HG02759 (cell line): ENCODE results near the gene RAC2.

Experiments
- ATAC-seq: cut with Tn5 transposase; IDR thresholded peaks from one replicate; pipeline ENCODE4 v1.9.1; 2021; ENCODE audit warnings: mild to moderate bottlenecking, moderate library complexity; ENCODE audit not compliant: unreplicated experiment

RAC2 gene

GRCh38 chr22:37276776-37277175 lies 32.7 kb upstream of the RAC2 start:
- no peak for ATAC-seq

- no peak for ATAC-seq
Measured at GRCh38 chr22:37275622-37276021, 31.6 kb upstream of the RAC2 start.

GRCh38 chr22:37275134-37275533 lies 31.1 kb upstream of the RAC2 start:
- no peak for ATAC-seq

GRCh38 chr22:37274380-37274862 lies 30.4 kb upstream of the RAC2 start:
- ATAC-seq: no peak

DNA sequence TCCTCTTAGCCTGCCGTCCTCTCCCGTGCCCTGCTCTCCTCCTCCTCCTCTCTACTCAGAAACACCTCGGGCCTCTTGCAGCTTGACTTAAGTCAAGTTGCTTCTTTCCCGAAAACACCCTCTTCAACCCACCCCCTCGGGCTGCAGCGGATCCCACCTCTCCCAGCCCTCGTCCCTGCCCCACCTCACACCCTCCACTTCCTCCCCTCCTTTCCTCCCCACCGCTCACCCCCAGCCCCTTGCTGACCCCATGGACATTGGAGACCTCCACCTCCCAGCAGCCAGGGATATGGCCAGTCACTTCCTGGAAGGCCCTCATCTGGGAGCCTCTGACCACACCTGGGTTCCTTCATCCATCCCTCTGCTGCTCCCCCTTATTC lies 29.8 kb upstream of the RAC2 start:
- ATAC-seq: no peak

GRCh38 chr22:37273126-37273845 lies 29.2 kb upstream of the RAC2 start:
- ATAC-seq: no peak

GRCh38 chr22:37270928-37271650 lies 27.0 kb upstream of the RAC2 start:
- no peak for ATAC-seq

- ATAC-seq: no peak
Measured at GRCh38 chr22:37269936-37270678, 26.0 kb upstream of the RAC2 start.

- no peak for ATAC-seq
Measured at GRCh38 chr22:37267661-37268413, 23.8 kb upstream of the RAC2 start.

DNA sequence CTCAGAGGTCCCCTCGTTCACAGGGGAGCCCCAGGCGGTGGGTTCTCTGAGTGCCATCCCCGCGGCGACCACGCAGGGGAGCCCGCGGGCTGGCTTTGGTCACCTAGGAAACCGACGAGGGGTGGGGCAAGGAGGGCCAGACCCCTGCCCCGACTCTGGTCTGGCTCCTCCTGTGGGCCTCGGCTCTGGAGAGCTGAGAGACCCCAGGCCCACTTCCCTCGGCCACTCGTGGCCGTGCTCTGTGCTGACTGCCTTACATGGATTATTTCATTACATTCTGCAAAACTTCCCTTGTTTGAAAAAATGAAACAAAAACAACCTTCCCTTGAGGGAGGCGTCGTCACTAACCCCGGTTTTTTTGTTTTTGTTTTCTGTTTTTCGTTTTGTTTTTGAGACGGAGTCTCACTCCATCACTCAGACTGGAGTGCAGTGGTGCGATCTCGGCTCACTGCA lies 23.1 kb upstream of the RAC2 start:
- peak; percentile 79 for ATAC-seq

- ATAC-seq: peak; percentile 6
Measured at GRCh38 chr22:37266581-37267134, 22.6 kb upstream of the RAC2 start.

- no peak for ATAC-seq
Measured at GRCh38 chr22:37263966-37264887, 20.2 kb upstream of the RAC2 start.

GRCh38 chr22:37262346-37262745 lies 18.3 kb upstream of the RAC2 start:
- ATAC-seq: no peak

- ATAC-seq: no peak
Measured at GRCh38 chr22:37260901-37261336, 16.9 kb upstream of the RAC2 start.

- ATAC-seq: no peak
Measured at GRCh38 chr22:37260155-37260795, 16.2 kb upstream of the RAC2 start.

DNA sequence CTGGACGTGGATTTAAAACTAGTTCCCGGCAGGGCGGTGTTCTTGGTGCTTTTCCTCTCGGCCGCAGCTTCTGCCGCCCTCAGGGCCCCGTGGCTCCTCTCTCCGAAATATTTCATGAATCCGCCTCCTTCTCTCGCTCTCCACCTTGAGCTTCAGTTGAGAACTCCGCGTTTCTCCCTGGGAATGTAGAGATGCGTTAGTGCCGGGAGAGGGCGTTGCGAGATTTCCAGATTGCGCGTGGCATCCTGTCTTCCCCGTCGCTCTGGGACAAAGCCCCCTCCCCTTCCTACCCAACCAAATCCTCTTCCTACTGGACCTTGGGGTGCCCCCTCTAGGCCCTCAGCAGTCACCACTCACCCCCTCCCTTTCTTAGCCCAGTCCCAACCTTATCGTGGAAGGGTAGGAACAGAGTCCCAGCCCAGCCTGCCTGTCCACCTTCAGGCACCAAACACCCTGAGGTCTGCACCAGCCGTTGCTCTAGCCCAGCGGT lies 15.5 kb upstream of the RAC2 start:
- ATAC-seq: no peak

DNA sequence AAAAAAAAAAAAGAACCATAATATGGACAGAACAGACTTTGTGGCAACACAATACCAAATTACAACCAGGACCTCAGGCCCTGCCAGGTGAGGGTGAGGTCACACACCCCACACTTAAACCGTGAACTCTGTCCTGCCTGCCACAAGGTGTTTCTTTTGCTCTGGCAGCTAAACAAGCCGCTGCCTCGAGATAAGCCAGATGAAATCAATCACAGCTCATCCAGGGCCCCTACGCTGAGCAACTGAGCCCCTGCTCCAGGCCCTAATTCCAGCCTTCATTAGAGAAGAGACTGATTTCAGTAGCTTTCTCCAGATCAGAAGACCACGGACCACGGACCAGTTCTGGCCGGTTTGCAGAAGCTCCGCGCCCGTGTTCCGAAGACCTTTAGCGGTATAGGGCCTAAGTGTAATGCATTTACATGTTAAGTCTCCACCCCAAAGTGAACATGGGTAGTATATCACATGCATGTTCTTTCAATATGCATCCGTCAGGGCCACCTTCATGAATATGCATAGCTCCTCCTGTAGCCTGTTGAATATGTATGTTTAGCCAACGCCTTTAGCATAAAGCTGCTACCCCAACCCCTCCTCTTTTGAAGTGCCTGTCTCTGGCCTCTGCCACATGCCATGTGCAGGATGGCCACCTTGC lies 14.8 kb upstream of the RAC2 start:
- no peak for ATAC-seq

DNA sequence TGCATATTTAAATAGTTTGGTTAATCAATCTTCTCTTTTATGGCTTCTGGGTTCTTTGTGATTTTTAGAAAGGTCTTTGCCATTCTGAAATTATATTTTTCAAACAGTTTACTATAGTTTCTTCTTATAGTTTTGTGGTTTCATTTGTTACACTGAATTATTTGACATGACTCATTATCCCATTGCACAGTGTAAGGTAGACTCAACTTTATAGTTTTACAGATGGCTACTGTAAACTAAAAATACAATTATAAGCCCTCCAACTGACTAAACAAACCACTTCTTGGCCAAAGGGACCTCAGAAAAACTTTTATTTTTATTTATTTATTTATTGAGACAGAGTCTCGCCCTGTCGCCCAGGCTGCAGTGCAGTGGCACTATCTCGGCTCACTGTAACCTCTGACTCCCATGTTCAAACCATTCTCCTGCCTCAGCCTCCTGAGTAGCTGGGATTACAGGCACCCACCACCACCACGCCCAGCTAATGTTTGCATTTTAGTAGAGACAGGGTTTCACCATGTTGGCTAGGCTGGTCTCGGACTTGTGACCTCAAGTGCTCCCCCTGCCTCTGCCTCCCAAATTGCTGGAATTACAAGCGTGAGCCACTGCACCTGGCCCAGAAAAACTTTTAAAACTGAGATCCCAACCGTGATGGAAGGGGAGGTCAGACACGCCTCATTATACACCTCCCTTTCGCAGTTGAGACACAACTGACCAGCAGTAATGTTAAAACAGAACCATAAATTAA lies 14.1 kb upstream of the RAC2 start:
- ATAC-seq: no peak
